GM19043 (cell line): Measurements from ENCODE around the gene TMEFF1.

Experiments
- ATAC-seq: cut with Tn5 transposase; IDR thresholded peaks from one replicate; pipeline ENCODE4 v1.9.1; 2021; ENCODE audit warnings: low read depth; ENCODE audit not compliant: unreplicated experiment

The TMEFF1 gene

GRCh38 chr9:100445903-100446549 is 26.9 kb upstream of the TMEFF1 start:
- ATAC-seq = no peak

DNA sequence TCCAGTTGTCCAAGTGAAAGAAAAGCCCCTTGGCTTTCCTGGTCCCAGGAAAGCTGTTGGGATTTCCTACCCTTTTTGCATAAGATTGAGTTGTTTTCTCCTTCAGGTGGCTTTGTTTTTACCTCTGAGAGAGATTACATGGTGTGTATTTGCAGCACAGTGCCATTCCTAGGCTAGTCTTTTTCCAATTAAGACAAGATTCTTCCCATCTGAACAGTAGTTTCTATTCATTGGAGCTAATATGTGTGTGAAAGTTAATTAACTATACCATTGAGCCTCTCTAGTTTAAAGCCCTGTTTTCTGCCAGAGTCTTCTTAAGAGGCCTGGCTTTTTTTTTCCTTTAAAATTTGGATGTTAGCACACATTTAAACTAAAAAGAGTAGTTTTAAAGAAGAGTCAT is 25.9 kb upstream of the TMEFF1 start:
- no peak for ATAC-seq

DNA sequence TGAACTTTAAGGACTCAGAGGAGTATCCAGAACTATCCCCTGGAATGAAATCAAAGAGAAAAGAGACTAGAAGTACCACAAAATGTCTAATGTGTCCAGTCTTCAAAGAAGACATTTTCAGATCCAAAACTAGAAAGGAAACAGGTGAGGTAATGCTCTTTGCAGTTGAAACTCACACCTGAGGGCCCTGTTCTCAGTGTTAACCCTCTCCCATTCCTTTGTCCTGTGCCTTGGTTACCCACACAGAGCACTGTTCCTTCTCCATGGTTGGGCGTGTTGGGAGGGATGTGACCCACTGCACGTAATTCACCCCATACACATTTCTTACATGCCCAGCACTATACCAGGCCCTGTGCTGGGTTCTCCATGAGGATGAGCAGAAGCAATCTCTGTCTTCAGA is 24.7 kb upstream of the TMEFF1 start:
- no peak for ATAC-seq

GRCh38 chr9:100449420-100449819 is 23.5 kb upstream of the TMEFF1 start:
- no peak for ATAC-seq

GRCh38 chr9:100452894-100453293 is 20.1 kb upstream of the TMEFF1 start:
- no peak for ATAC-seq

DNA sequence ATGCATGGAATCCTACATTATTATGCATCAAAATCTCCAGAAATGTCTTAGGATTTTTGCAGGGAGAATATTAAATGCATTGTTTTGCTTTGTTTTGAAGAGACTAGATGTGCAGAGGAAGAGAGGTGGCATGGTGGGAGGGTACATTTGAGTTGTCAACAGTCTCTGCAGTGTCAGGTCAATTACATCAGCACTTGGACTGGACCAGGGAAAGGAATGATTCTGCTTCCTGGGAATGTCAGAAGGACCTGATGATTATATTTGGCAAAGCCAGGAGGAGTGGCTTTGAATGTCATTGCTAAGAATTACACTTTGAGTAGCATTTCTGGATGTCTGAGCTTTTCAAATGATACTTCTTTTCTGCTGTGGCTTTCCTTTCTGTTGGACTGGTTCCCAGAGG is 17.5 kb upstream of the TMEFF1 start:
- ATAC-seq = no peak

- ATAC-seq = no peak
Measured at GRCh38 chr9:100457517-100457916, 15.4 kb upstream of the TMEFF1 start.

GRCh38 chr9:100459963-100460362 is 13.0 kb upstream of the TMEFF1 start:
- no peak for ATAC-seq

DNA sequence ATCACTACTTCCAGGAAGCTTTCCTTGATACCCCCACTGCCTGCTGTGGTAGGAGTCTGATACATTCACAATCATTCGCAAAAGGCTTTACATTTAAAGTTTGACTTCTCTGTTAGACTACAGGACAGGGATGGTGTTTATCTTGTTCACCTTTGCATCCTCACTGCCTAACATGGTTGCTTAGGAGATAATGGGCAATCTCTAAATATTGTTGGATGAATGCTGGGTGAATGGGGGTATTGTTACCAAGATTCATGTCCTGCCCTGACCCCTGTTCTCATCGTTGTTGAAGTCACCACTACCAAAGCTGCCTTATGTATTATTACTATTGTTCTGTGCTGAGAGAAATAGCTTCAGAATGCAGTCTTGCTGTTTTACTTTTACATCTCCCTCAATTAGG is 7.7 kb upstream of the TMEFF1 start:
- ATAC-seq = no peak

DNA sequence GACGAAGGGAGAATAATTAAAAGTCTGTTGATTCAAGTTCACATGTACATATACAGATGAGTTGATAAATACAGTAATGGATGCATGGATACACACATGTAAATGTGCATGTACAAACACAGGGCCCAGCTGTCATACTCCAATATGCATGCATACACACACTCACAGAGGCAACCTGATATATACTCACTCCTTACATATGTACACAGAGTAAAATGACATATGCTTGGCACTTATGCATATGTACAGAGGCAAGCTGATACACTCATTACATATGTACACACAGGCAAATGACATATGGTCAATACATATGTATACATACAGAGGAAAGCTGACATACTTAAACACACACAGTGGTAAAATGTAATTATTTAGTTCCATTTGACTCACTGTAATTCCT is 7.2 kb upstream of the TMEFF1 start:
- ATAC-seq = no peak

- ATAC-seq = no peak
Measured at GRCh38 chr9:100466171-100466828, 6.6 kb upstream of the TMEFF1 start.

DNA sequence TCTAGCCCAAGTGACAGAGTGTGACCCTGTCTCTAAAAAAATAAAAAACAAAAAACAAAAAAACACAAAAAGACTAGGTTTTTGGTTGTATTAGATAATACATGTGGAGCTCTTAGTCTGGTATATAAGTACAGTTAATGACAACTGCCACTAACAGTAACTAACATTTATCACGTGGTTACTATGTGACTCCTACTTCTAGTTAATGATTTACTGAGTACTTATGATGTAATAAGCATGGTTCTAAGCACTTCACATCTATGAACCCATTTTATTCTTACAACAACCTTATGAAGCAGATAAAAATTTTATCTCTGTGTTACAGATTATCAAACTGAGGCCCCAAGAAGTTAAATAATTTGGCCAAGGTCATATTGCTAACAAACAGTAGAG is 6.1 kb upstream of the TMEFF1 start:
- ATAC-seq = no peak

DNA sequence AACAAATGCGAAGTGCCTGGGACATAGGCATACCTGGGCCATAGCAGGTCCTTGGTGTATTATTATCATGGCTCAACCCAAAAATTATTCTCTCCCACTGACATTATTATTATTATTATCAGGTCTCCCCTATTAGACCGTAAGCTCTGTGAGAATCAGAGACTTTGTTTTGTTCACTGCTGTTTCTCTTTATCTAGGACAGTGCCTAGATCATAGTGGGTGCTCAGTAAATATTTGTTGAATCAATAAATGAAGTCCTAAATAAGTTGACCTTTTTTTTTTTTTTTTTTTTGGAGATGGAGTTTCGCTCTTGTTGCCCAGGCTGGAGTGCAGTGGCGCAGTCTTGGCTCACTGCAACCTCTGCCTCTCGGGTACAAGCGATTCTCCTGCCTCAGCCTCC is 4.9 kb upstream of the TMEFF1 start:
- no peak for ATAC-seq

GRCh38 chr9:100472268-100472667 is 681 bp upstream of the TMEFF1 start:
- no peak for ATAC-seq

DNA sequence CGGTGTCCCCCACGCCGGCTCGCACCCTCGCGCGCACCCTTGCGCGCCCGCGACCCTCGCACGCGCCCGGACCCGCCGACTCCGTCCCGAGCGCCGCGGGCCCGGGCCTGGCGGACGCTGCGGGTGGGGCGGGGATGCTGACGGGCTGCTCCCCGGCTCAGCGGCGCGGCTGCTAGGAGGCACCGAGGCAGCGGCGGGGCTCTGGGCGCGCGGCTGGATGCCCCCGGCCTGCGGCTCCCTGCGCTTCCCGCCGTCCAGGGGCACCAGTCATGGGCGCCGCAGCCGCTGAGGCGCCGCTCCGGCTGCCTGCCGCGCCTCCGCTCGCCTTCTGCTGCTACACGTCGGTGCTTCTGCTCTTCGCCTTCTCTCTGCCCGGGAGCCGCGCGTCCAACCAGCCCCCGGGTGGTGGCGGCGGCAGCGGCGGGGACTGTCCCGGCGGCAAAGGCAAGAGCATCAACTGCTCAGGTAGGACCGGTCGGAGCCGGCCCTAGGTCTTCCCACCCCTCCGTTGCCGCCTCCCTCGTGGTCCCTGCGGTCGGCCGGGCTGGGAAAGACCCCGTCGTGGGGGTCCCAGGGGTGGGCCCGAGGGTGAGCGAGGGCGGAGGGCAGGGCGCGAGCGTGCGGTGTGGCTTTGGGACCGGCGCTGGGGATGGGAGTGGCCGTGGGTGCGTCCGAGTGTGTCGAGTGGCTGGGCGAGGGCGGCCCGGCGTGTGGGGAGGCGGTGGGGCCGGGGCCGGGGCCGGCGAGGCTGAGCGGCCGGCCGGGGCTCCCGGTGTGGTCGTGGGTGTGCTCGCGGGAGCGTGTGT is 530 bp downstream of the TMEFF1 start:
- ATAC-seq = peak; percentile 56

GRCh38 chr9:100474082-100474923 is 1.4 kb downstream of the TMEFF1 start:
- no peak for ATAC-seq

- ATAC-seq = no peak
Measured at GRCh38 chr9:100474924-100475276, 2.0 kb downstream of the TMEFF1 start.

DNA sequence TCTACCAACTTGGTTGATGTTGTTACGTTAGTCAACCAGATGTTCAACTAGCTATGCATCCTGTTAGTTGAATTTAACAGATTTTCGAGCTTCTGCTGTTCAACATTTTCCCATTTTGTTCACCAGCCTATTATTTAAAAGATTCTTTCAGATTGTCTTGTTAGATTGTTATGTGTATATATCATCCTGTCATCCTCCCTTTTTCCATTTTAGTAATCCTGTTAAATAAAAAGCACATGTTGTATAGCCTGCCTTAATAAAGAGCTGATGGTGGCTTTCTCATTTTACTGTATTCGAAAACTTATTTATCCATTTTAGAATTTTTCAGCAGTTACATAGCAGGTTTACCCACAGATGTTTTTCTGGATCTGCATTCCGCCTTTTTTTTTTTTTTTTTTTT is 4.3 kb downstream of the TMEFF1 start:
- no peak for ATAC-seq

- no peak for ATAC-seq
Measured at GRCh38 chr9:100478192-100478591, 5.2 kb downstream of the TMEFF1 start.

- ATAC-seq = no peak
Measured at GRCh38 chr9:100479820-100480219, 6.9 kb downstream of the TMEFF1 start.

DNA sequence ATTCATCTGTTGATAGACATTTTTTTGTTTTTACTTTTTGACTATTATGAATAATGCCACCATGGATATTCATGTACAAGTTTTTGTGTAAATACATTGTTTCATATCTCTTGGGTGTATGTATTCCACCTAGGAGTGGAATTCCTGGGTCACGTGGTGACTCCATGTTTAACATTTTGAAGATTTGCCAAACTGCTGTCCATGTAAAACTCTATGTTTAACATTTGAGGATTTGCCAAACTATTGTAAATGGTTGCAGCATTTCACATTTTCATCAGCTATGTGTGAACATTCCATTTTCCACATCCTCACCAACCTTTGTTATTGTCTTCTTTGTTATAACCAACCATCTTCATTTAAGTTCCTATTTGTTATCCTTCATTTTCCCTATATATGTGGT is 12.2 kb downstream of the TMEFF1 start:
- no peak for ATAC-seq
